OCI-LY7 (cell line): ENCODE data around the gene OR10V1. TPM values are rescaled to one million over a fixed set of nuclear protein-coding genes. Genes with fewer than 3 reads are reported as not detected.

Source experiments
- BruUV-seq: library from RNA; stranded (reverse); fragments of 400-500 nt; replicated peaks from 2 replicates; lab custom pipeline; 2021; lab: Mats Ljungman, UMichigan
- CTCF ChIA-PET: fragments of 300-600 bp; sonication (Branson Sonifier 250); formaldehyde crosslinking; loops from one replicate; lab custom pipeline; 2022; ENCODE audit warnings: antibody characterized with exemption; ENCODE audit not compliant: unreplicated experiment; lab: Charles Lee
- POLR2A ChIA-PET: fragments of 300-600 bp; sonication (Branson Sonifier 250); formaldehyde crosslinking; loops from one replicate; lab custom pipeline; 2022; ENCODE audit warnings: antibody characterized with exemption; lab: Charles Lee
- DNase-seq: peaks from one replicate; pipeline ENCODE4 v3.0.0-alpha.2; 2015; ENCODE audit warnings: low spot score
- H2AFZ ChIP-seq: fragments of 200-600 bp; sonication (generic), shearing (Covaris generic); 2 replicates; pipeline ENCODE4 v1.6.1; 2014; ENCODE audit warnings: mild to moderate bottlenecking, antibody characterized with exemption, low read length, moderate library complexity
- H3K27ac ChIP-seq: fragments of 200-600 bp; sonication (generic); 2 replicates; pipeline ENCODE4 v1.5.1; 2014; ENCODE audit warnings: mixed run types, low read depth, mild to moderate bottlenecking, moderate library complexity, low read length, inconsistent platforms; ENCODE audit not compliant: poor library complexity, severe bottlenecking
- H3K36me3 ChIP-seq: fragments of 200-600 bp; sonication (generic); 2 replicates; pipeline ENCODE4 v1.6.1; 2014; ENCODE audit warnings: mild to moderate bottlenecking, antibody characterized with exemption, low read length, moderate library complexity, mixed read lengths; ENCODE audit not compliant: insufficient read depth
- H3K4me1 ChIP-seq: fragments of 200-600 bp; sonication (generic); 2 replicates; pipeline ENCODE4 v1.5.1; 2014; ENCODE audit warnings: mild to moderate bottlenecking, low read length; ENCODE audit not compliant: insufficient read depth, poor library complexity, severe bottlenecking
- H3K4me2 ChIP-seq: fragments of 200-600 bp; sonication (generic); 2 replicates; pipeline ENCODE4 v1.6.1; 2014; ENCODE audit warnings: mild to moderate bottlenecking, low read length
- H3K4me3 ChIP-seq: fragments of 200-600 bp; sonication (generic); 2 replicates; pipeline ENCODE4 v1.5.1; 2014; ENCODE audit warnings: mild to moderate bottlenecking, low read depth, low read length; ENCODE audit not compliant: poor library complexity, severe bottlenecking
- H3K79me2 ChIP-seq: fragments of 200-600 bp; sonication (generic); 2 replicates; pipeline ENCODE4 v1.6.1; 2016; ENCODE audit warnings: low read depth, mild to moderate bottlenecking, low read length, moderate library complexity, mixed read lengths; ENCODE audit not compliant: insufficient read depth
- H3K9me2 ChIP-seq: fragments of 200-600 bp; sonication (generic); 2 replicates; pipeline ENCODE4 v1.6.1; 2016; ENCODE audit warnings: mild to moderate bottlenecking, low read length, mixed read lengths; ENCODE audit not compliant: insufficient read depth
- H3K9me3 ChIP-seq: fragments of 200-600 bp; sonication (generic); 2 replicates; pipeline ENCODE4 v1.6.1; 2014; ENCODE audit warnings: mild to moderate bottlenecking, mixed run types, low read length, mixed read lengths
- H4K20me1 ChIP-seq: fragments of 200-600 bp; sonication (generic); 2 replicates; pipeline ENCODE4 v1.6.1; 2014; ENCODE audit warnings: mild to moderate bottlenecking, antibody characterized with exemption, low read length, moderate library complexity, mixed read lengths; ENCODE audit not compliant: insufficient read depth
- CTCF ChIP-seq: fragments of 200-600 bp; sonication (generic); conservative IDR thresholded peaks from 2 replicates; pipeline ENCODE4 v1.5.1; 2014; ENCODE audit warnings: mild to moderate bottlenecking, antibody characterized with exemption, low read length, moderate library complexity, mixed read lengths
- EZH2phosphoT487 ChIP-seq: fragments of 200-600 bp; sonication (generic); IDR thresholded peaks from 2 replicates; pipeline ENCODE4 v1.6.1; 2018; ENCODE audit warnings: low read depth, borderline replicate concordance, mild to moderate bottlenecking, mixed run types, antibody characterized with exemption, low read length, moderate library complexity, mixed read lengths
- intact Hi-C: fragments of 100-400 bp; cut with micrococcal nuclease; formaldehyde crosslinking; loops from one replicate; pipeline ENCODE4 v1.10.0; 2022; ENCODE audit not compliant: unreplicated experiment
- total RNA-seq, 2 experiments: library from RNA; depleted of rRNA in 1 of 2; stranded (reverse); fragments of >200 nt in 1 of 2; shearing (Covaris generic) in 1 of 2; gene quantifications; 2 replicates each; pipeline ENCODE4 v1.2.3, GENCODE V29; 2014 to 2022

Gene OR10V1
- total RNA-seq, 2 experiments from 2014 or later: not detected

- TF ChIP-seq EZH2phosphoT487 (no peak), CTCF (no peak)
- Histone ChIP-seq H3K36me3 (no peaks in the 10 kb centered on the region), H3K4me1 (peaks cover 17% of the 10 kb centered on the region), H2AFZ (no peak overlapping the region), H3K79me2 (no peaks in the 10 kb centered on the region), H4K20me1 (no peaks in the 10 kb centered on the region), H3K4me3 (no peak overlapping the region), H3K9me2 (no peaks in the 10 kb centered on the region), H3K9me3 (no peaks in the 10 kb centered on the region), H3K27ac (no peak overlapping the region), H3K4me2 (no peak overlapping the region)
- CTCF ChIA-PET: no interaction called here
- POLR2A ChIA-PET: interaction anchor here (0.7 to 1.3 kb wide), 3 partner anchors 8 to 1105 kb away, joined by 3 read pairs; no protein-coding TSS in a partner anchor
- intact Hi-C loops: no loop called here
- no peak for DNase-seq
- no TSS peak for BruUV-seq
Measured at GRCh38 chr11:59759900-59760299, 46.3 kb upstream of the OR10V1 start.

- TF ChIP-seq CTCF (no peak), EZH2phosphoT487 (no peak)
- no peaks in the 10 kb centered on the region for H4K20me1 ChIP-seq
- no peak for DNase-seq
- H3K27ac ChIP-seq: no peak overlapping the region
- H3K79me2 ChIP-seq: no peaks in the 10 kb centered on the region
- intact Hi-C loops: no loop called here
- H3K36me3 ChIP-seq: no peaks in the 10 kb centered on the region
- H2AFZ ChIP-seq: no peak overlapping the region
- H3K4me1 ChIP-seq: peaks cover 16% of the 10 kb centered on the region
- CTCF ChIA-PET: no interaction called here
- no peak overlapping the region for H3K4me2 ChIP-seq
- no peaks in the 10 kb centered on the region for H3K9me2 ChIP-seq
- no peaks in the 10 kb centered on the region for H3K9me3 ChIP-seq
- H3K4me3 ChIP-seq: no peak overlapping the region
- no TSS peak for BruUV-seq
- POLR2A ChIA-PET: no interaction called here
Measured at GRCh38 chr11:59758401-59759037, 44.9 kb upstream of the OR10V1 start.

- no peaks in the 10 kb centered on the region for H4K20me1 ChIP-seq
- H3K9me3 ChIP-seq: no peaks in the 10 kb centered on the region
- H2AFZ ChIP-seq: no peak overlapping the region
- ChIA-PET CTCF (no interaction called here), POLR2A (interaction anchor here (1.5 to 1.7 kb wide), 2 partner anchors 15 to 45 kb away, joined by 4 read pairs; no protein-coding TSS in a partner anchor)
- H3K4me2 ChIP-seq: peak overlapping the region; percentile 96
- no TSS peak for BruUV-seq
- no peak overlapping the region for H3K27ac ChIP-seq
- H3K4me3 ChIP-seq: peak overlapping the region; percentile 86
- H3K4me1 ChIP-seq: peaks cover 16% of the 10 kb centered on the region
- H3K79me2 ChIP-seq: no peaks in the 10 kb centered on the region
- TF ChIP-seq CTCF (no peak), EZH2phosphoT487 (no peak)
- no peaks in the 10 kb centered on the region for H3K9me2 ChIP-seq
- intact Hi-C loops: no loop called here
- H3K36me3 ChIP-seq: no peaks in the 10 kb centered on the region
- no peak for DNase-seq
Measured at GRCh38 chr11:59756845-59757244, 43.2 kb upstream of the OR10V1 start.
